Activated CD4-positive, alpha-beta T cell treated with anti-CD3 and anti-CD28 coated beads, Interleukin-2, amount 50 U/mL, for 1 hour (primary cell): ENCODE results near the gene HELZ.

Experiments
- DNase-seq: peaks from one replicate; pipeline ENCODE4 v3.0.0-alpha.2; 2020

HELZ gene

DNA sequence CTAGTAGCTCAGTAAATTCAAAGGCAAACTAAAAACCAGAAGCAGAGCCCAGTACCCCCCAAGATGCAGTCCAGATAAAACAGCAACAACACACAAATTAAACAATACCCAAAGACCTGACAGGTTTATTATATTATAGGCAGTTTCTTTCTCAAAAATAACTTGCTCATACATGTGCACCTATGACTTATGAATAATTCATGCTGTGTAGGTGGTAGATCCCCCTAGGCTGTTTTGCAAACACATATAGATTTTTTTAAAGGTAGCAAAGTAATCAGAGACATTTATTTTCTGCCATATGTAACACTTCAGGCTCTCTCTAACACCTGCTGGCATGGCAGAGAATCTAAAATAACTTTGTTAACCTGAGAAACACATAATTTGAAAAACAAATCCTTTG lies 173.4 kb downstream of the HELZ start:
- no peak for DNase-seq

DNA sequence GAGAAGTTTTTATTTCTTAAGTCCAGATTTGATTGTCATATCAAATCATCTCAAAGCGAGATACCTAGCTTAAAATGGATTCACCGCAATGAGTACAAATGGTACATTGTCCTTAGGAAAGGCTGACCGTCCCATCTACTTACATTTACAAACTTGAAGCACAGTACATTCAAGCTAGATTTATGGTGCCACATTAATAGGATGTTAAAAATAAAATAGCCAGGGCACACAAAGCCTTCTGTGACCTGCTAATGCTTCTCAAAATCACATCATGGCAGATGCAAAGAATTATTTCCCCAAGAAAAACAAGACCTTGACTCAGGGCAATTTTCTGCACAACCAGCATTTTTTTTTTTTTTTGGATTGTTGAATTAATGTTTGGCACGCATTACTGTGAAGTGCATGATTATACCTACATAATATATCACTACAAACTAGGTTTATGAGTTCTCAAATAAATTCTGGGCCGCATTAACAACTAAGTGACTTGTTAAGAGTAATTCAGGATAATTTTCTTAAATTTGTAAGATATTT lies 175.3 kb downstream of the HELZ start:
- DNase-seq: no peak

DNA sequence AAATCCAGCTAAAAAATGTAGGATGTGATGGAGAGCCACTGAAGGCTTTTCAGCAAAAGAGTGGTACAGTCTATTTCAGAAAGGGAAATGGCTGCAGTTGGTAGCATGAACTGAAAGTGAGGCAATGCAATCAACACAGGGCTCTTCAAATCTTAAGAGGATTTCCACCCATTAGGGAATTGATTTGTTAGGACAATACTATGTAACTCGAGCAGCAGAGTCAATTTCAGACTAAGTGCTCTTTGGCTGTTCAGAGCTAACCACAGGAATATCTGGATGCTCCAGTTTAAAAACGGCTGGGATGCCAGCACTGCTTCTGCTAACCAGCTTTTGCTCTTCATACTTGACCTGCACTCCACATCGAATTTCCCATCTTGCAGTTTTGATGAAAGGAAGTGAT lies 176.0 kb downstream of the HELZ start:
- no peak for DNase-seq

DNA sequence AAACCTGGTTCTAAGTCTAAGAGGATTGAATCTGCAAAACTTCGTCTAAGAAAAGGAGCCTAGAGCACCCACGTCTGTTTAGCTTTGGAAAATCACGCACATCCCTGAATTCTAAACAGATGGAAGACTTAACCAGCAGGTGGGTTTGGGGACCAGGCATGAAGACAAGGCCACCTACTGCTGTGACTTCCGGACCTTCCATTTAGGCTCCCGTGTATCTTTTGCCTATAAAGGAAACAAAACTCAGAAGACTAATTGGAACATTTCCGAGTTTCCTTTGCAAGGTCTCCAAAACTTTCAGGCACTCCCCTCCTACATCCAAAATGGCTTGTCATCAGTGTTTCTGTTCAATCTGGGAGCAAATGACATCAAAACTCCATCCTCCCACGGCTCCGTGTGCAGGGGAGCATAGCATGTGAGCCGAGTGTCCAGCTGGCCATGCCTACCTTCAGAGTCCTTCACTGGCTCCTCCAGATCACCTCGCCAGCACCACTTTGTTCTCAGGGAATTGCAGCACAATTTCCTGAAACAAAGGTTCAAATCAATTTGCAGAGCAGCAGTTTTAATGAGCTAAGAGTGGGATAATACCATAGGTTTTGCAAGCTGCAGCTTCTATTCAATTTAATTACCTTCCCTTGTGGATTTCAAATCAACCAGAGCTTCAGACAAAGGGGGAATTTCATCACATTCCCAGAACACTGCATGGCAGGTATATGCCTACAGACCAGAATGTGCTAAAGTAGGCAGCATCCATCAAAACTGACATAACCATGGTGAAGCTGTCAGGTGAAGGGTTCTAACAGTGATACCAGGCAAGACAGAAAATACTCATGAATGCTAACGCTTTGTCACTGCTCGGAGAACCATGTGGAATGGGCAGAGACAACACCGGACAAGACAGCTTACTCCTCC lies 177.2 kb downstream of the HELZ start:
- DNase-seq: no peak

DNA sequence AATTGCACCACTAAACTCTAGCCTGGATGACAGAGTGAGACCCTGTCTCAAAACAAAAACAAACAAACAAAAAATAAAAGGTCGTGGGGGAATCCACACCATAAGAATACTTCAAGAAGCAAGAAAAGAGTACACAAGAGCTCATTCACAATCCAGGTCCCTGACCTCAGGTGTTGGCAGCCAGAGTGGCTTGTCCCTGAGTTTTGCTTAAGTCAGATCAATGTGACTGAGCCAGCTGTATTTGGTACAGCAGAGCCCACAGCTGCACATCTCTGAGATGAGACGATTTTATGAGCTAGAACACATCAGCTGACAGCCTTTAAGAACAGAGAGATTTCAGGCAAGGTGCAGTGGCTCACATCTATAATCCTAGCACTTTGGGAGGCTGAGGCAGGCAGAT lies 178.3 kb downstream of the HELZ start:
- DNase-seq: no peak

DNA sequence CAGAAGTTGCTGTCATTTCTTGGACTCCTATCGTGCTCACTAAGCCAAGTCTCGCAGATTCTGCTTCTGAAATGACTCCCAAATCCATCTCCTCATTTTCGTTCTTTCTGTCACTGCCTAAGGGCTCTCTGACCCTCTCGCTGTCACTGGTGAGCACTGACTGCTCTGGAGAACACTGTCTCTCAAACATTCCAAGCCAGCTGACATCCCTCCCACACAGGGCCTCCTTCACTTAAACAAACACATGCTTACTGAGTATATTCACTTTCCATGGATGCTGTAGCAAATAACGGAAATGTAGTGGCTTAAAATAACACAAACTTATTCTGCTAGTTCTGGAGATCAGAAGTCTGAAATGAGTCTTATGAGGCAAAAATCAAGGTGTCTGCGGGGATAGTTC lies 181.9 kb downstream of the HELZ start:
- no peak for DNase-seq

DNA sequence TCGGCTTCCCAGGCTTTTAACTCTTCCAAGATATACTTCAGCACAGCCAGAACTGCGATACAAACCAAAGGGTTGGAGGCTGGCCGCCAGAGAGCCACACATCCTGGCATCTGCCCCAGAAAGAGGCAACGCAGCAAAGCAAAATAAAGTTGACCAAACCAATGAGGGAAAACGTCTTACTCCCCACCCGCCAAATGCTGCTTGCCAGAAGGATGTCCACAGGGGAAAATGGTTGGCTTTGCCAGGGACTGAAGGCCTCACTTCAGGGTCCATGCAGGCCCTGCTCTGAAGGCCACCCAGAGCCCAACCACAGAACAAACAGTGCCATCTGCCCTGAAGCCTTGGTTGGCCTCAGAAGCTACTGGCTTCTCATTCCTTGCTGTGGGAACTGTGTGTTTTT lies 185.6 kb downstream of the HELZ start:
- no peak for DNase-seq

DNA sequence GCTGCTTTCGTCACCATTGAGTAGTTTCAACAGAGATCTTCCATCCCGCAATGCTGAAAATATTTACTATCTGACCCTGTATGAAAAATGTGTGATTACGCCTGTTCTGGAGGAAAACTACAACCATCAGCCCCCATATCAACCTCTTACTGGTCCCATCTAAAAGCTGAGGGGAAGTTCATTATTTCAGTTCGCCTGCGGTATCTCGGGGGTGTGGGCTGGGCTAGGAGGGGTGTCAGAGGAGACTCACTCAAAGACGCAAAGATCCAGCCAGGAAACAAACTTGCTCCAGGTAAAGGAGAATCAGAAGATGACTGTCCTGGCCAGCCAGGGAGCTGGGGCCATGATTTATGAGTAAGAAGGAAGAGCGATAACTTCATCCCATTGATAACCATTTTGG lies 187.0 kb downstream of the HELZ start:
- DNase-seq: no peak

DNA sequence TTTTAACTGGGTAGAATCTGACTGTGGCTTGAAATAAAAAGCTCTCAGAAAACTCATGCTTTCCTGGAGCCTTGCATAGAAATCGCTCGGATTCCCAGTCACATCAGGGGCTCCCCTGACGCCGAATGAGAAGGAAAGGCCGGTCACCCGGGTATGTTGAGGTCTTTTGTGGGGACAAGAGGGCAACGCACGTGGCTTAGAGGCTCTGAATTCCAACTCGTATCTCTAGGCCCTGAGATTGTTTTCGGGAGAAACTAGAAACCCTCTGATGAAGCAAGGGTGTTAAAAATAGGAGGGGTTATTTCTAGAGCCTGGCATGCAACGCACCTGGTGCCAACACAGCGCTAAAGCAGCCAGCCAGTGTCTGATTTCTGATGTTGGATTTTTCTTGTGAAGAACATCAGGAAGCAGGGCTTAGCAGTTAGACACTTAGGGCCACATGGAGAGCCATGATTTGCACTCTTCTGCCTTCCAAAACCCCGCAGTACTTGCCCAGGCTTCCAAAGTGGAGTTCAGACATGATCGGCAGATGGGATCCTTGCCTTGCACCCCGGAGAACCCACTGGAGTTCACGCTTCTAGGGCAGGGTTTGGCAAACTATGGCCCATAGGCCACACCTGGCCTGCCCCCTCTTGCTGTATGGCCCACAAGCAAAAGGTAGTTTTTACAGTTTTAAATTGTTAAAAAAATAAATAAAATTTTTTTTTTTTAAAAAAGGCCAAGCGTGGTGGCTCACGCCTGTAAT lies 188.1 kb downstream of the HELZ start:
- no peak for DNase-seq

DNA sequence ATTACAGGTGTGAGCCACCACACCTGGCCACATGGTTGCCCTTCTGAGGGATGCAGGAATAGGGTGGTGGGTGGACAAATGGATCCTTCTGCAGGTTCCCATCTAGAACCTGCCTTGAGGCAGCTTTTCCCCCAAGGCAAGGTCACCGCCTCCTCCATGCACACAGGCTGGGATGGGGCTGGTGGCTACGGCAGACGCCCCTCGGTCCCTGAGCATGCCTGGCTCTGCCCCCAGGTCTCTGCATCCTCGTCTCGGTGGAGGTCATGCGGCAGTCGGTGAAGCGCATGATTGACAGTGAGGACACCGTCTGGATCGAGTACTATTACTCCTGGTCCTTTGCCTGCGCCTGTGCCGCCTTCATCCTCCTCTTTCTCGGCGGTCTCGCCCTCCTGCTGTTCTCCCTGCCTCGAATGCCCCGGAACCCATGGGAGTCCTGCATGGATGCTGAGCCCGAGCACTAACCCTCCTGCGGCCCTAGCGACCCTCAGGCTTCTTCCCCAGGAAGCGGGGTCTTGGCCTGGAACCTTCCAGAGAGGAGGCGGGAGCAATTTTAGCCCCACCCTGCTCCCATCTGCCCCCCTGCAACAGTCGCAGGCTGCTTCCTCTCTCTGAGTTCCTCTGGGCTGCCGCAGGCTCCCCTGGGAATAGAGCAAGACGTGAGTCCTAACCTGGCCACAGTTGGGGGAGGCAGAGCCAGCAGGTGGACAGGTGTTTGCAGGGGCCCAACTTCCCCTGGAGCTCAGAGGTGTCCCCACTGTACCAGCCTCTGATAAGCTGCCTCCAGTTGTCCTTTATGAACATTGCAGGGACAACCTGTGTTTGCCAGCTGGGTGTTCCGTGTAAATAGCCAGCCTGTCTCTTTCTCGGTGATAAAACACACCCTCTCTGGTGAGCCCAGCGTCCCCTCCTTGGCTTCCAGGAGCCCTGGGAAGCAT lies 188.9 kb downstream of the HELZ start:
- DNase-seq: no peak

DNA sequence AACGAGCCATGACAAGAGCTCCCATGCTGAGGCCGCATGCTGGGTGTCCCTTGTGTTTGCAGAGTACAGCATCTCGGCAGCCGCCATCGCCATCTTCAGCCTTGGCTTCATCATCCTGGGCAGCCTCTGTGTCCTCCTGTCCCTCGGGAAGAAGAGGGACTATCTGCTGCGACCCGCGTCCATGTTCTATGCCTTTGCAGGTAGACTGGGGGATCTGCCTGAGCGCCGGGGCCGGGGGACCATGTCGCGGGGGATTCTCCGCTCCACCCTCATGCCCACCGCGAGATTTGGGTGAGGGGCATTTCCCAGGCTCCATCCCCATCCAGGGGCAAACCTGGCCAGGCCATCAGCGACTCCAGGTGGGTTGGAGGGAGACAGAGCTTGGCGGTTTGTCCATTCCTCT lies 190.0 kb downstream of the HELZ start:
- no peak for DNase-seq

DNA sequence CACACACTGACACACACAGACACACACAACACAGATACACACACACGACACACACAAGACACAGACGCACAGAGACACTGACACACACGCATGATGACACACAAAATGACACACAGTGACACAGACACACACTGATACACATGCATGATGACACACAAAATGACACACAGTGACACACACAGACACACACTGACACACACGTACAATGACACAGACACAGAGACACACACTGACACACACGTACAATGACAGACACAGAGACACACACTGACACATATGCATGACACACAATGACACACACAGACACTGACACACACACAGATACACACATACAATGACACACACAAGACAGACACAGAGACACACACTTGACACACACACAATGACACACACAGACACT lies 190.4 kb downstream of the HELZ start:
- DNase-seq: no peak

DNA sequence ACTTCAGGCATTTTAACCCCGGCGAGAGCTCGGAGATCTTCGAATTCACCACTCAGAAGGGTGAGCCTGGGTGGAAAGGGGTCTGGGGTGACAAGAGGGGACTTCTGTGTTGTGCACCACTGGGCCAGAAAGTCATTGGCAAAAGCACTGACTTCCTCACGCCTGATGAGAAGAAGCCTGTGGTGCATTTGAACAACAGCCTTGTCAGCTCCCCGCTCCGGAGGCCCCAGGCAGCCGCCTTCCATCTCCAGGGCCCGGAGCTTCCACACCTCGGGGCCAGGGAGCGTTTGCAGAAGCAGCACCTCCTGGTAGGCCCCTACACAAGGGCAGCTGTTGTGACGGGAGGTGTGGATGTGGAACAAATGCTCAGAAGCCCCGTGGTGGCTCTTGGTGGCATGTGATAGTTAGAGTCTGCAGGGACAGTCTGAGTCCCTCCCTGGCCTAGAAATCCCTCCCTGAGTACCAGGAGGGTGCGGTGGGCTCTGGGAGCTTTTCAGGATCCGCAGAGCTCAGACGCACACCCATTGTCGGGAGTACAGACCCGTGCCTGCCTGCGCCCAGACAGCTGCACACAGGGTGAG lies 190.9 kb downstream of the HELZ start:
- no peak for DNase-seq

DNA sequence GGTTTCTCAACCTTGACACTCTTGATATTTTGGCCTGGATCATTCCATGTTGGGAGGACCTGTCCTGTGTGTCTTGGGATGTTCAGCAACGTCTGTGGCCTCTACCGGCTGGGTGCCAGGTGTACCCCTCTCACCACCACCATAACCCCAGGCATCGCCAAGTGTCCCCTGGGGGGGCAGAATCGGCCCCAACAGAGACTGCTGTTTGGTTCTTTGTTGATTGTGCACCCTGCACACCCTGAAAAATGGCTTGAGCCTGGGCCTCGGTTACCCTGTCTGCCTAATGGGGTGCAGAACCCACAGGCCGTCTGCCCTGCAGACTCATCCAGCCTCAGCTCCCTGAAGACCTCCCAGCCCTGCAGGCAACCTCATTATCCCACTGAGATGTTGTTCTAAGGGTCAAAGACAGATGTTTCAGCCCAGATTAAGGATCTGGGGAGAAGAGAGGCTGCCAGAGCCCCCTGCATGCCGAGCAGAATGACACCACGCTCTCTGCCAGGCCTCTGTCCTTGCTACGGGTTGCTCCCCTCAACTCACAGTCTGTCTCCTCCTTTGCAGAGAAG lies 191.5 kb downstream of the HELZ start:
- DNase-seq: no peak

DNA sequence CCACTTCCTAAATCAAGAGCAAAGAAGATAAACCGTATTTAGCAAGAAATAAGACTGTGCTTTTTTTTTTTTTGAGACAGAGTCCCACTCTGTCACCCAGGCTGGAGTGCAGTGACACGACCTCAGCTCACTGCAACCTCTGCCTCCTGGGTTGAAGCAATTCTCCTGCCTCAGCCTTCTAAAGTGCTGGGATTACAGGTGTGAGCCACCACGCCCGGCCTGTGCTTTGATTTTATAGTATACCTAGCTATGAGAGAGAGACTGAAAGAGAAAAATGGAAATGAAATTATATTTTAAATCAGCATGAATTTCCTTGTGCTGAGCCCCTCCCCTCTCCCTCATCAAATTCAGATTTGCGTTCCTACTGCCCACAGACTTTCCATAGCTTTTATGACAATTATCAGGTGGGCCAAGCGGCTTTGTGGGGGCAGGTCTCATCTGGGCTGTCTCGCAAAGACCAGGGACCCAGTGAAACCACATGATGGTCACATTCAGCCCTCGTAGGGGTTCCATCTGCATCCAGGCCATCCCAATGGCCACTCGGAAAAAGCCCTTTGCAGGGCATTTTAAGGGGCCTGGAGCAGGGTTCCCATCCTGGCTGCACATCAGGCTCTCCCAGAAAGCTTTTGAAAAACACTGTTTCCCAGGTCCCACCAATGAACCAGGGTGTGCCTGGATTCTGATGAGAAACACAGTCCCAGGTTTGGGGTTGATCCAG lies 192.1 kb downstream of the HELZ start:
- no peak for DNase-seq

DNA sequence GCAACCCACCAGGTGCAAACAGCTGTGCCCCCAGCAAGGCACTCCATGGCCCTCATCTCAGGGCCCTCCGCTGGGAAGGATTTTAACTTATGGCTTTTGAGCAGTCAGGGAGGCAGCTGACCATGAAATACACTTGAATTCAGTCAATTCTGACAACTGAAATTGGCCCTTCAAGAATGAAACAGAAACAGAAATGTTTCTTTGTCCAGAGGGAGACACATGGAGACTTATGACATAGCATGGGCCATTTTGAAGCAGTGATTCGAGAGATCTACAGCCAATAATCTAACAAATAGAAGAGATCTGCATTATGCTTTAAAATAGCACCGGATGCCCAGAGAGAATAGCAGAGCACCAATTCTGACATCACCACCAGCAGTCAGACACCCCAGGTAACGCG lies 193.2 kb downstream of the HELZ start:
- no peak for DNase-seq

DNA sequence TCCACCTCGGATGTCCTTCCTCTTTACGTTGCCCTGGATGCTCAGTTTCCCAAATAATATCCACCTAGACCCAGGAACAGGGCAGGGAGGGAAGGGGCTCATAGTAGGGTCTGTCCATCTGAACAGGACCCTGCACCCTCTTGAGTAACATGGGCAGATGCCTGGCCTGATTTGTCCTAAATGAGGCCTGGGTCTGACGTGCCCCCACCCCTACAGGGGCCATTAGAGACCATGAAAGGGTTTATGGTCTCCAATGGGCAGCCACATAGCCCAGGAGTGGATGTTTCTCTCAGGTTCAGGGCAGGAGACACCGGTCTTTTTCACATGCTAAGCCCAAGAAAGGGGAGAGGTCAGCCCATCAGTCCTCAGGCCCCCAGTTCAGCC lies 193.8 kb downstream of the HELZ start:
- no peak for DNase-seq

DNA sequence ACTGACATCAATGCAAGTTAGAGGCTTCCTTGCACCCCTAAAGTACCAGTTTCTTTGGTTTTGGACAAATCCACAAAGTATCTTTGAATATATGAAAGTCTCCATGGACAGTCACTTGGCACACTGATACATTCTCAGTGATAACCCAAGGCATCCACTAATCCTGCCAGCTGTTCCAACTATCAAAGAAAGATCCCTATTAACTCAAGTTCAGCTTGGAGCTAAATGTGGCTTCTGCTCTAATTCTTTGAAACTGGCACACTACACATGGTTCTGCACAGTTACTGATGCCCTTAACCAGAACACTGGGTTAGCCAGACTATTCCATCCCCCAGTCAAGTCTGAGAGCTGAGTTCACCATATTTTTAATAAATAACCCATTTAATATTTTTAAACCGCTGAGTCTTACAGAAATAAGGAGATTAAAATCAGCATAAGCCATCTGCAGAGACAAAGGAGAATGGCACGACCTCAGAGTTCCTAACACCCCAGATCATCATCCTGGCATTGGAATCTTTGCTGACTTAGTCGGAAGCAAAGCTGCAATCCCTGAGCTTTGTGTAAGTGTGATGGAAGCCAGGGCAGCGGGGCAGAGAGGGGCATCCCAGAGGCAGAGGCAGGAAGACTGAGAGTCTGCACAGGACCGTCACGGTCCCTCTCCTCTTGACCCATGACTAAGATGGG lies 194.4 kb downstream of the HELZ start:
- DNase-seq: no peak

DNA sequence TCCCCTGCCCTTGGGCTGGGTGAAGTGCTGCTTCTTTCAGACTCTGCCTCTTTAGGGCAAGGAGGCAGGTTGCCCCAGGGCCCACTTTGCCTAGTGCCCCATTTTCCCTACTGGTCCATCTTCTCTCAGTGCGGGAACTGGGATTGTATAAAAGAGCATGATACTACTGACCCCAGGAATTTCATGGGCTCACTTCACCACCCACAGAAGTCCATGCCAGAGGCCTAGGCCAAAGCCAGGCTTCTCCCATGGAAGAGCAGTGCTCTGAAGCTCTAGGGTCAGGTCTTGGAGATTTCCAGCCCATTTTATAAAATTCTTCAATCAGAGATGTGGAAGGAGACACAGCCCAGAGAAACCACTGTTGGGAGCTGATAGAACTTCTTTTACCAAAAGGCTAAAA lies 194.9 kb downstream of the HELZ start:
- no peak for DNase-seq

DNA sequence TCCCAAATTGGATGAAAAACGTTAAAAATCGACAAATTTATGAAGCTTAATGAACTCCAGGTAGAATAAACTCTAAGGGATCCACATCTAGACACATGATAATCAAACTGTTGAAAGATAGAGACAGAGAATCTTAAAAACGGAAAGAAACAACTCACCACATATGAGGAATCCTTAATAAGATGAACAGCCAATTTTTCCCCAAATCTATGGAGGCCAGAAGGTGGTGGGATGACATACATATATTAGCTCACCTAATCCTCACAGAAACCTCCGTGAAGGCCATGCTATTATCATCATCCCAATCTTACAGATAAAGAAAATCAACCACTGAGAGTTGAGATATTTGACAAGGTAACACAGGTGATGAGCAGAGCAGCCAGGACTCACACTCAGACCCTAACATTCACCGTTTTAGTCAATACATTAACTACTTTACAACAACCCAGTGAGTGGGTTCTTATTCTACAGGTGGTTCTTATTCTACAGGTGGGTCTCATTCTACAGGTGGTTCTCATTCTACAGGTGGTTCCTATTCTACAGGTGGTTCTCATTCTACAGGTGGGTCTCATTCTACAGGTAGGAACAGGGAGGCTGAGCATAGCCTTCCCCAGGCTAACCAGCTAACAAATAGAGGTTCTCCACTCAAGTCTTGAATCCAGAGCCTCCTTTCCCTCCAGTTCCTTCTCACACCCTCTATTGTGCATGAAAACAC lies 195.8 kb downstream of the HELZ start:
- DNase-seq: no peak
